Stimulated activated CD4-positive, alpha-beta T cell treated with anti-CD3 and anti-CD28 coated beads, Interleukin-12 subunit alpha, Interleukin-12 subunit beta, amount 100 ng/mL, for 24 hours (primary cell): ENCODE data around the gene IGFBP3.

Experiments
- DNase-seq, 2 experiments: peaks; one replicate each; pipeline ENCODE4 v3.0.0-alpha.2; 2020; ENCODE audit warnings: low read depth in 2 of 2

The IGFBP3 gene

GRCh38 chr7:45891462-45892402 lies 29.3 kb downstream of the IGFBP3 start:
- DNase-seq, result no peak

GRCh38 chr7:45890902-45891461 lies 30.1 kb downstream of the IGFBP3 start:
- no peak for DNase-seq

DNA sequence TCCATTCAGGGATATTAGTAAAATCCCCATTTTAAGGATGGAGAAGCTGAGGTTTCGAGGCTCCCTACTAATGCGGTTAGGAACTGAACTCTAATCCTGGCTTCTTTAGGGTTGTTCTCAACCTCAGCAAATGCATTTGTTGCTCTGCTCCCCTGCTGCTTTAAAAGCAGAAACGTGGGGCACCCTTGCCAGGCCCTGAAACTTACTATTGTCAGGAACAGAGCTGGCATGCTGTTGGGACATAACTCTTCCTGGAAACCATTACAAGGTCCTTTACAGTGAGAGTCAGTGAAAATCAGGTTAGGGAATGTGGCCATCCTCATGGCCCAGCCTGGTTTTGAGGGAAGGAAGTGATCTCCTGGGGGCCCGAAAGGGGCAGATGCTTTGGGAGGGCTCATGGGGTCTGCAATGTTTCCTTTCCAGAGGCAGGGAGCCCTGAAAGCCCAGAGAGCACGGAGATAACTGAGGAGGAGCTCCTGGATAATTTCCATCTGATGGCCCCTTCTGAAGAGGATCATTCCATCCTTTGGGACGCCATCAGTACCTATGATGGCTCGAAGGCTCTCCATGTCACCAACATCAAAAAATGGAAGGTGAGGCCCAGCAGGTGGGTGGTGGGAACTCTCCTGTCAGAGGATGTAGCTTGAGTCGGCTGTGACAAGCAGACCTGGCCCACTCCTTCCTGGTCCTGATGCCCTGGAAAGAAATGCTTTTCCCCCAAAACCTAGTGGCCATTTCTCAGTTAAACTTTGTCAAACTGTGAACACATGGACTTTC lies 30.8 kb downstream of the IGFBP3 start:
- no peak for DNase-seq

DNA sequence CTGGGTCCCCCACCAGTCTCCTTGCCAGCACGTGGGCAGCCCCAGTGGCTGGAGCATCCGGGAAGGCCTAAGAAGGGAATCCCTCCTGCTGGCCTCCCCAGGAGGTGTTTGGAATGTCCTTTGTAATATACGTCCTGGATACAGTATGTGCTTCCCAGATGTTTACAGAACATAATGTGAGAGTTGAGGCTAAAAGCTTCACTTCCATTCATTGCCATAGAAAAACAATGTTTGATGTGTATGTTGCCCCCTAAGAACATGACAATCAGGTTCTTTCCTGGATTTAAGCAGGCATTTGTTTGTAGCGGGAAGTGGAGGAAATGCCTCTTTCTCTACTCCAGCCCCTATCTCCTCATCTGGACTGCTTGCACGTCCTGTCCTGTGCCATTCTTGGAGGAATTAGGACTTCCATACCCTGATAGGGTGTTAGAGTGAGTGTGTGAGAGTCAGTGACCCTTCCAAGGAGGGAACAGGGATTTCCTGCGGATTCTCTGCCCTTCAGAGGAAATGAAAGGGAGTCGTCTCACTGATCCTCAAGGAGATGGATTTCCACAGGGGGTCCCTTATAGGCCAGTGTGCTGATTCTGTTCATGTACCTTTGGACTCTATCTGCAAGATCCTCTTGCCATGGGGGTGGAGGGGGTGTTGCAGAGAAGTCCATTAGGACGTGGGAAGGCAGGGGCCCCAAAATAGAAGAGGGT lies 31.6 kb downstream of the IGFBP3 start:
- no peak for DNase-seq

GRCh38 chr7:45888993-45889366 lies 32.1 kb downstream of the IGFBP3 start:
- DNase-seq, result no peak

- no peak for DNase-seq
These were observed 32.7 kb downstream of the IGFBP3 start, which contains the start of gene IGFBP1 for GRCh38 chr7:45888185-45888992. TSS of gene IGFBP1 (plus strand) at chr7:45888488. CDS start at chr7:45888653, 165 bp downstream.

GRCh38 chr7:45886931-45887667 lies 34.0 kb downstream of the IGFBP3 start:
- DNase-seq, result no peak

DNA sequence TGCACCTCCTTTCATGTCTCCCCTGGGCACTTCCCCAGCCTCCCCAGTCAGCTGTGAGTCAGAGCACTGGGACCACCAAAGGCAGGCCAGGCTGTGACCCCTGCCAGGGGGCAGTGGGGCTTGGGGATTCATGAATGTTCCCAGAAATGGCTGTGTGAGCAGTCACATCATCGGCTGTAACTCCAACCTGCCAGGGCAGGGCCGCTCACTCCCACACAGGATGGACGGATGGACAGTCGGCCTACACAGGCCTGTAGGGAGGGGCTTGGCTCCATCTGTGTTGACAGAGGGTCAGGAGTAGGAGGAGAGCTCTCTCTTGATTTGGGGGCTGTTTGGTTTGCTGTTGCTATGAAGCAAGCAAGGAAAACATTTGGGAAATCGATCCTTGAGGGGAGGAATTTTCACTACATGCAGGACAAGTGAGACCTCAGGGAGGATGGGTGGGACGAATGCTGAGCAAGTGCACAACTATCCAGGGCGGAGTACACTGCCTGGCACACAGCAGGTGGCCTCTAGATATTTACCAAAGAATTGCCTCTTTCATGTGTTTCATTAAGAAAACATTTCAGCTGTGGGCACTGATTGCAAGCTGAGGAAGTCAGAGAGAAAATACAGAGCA lies 35.7 kb downstream of the IGFBP3 start:
- no peak for DNase-seq

DNA sequence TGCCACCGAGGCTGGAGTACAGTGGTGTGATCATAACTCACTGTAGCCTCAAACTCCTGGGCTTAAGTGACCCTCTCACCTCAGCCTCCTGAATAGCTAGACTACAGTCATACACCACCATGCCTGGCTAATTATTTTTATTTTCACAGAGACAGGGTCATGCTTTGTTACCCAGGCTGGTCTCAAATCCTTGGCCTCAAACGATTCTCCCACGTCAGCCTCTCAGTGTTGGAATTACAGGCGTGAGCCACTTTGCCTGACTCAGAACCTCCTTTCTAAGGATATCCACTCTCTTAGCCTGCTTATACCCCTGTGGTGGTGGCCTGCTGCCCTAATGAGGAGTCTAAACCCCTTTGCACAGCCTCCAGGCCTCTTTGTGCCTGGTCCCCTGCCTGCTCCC lies 36.9 kb downstream of the IGFBP3 start:
- DNase-seq, result no peak

DNA sequence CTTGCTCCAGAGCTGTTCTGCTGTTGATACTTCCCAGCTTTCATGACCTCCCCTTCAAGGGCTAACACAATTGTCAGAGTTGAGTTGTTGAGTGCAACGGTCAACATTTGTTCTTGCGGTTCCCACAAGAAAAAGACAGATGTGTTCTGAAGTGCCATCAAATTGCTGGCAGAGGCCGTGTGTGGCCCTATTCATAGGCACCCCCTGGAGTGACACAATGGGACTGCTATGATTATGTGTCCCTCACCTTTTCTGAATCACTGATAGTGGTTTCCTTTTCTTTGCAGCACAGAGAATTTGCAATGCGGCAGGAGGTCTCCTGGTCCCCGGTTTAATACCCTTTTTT lies 38.6 kb downstream of the IGFBP3 start:
- DNase-seq, result no peak

GRCh38 chr7:45881759-45882464 lies 39.2 kb downstream of the IGFBP3 start:
- no peak for DNase-seq

- DNase-seq, result no peak
These were observed 39.8 kb downstream of the IGFBP3 start for GRCh38 chr7:45881280-45881758.

DNA sequence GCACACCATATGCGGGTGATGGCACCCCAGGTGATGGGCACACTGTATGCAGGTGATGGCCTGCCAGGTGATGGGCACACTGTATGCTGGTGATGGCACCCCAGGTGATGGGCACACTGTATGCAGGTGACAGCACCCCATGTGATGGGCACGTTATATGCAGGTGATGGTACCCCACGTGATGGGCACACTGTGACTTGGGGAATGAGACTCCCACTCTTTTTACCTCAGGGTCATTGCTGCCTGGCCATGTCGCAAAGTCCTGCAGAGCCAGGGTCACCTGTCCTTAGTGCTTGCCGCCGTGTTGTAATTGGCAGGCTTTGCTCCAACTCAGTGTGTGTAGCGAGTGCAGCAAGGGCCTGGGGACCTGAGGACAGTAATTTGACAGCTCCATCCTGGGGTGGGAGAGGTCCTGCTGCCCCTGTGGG lies 40.6 kb downstream of the IGFBP3 start:
- no peak for DNase-seq

DNA sequence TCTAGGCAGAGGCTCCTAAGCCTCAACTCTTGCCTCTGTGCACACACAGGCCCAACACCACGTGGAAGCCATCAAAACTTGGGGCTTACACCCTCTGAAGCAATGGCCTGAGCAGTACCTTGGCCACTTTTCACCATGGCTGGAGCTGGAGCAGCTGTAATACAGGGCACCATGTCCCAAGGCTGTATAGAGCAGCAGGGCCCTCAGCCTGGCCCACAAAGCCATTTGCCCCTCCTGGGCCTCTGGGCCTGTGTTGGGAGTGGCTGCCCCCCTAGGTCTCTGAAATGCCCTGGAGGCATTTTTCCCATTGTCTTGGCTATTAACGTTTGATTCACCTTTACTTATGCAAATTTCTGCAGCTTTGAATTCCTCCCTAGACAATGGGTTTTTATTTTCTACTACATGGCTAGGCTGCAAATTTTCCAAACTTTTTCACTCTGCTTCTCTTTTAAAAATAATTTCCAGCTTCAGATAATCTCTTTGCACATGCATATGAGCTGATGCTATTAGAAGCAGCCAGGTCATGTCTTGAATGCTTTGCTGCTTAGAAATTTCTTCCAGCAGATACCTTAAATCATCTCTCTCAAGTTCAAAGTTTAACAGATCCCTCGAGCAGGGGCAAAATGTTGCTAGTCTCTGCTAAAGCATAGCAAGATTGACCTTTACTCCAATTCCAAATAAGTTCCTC lies 42.5 kb downstream of the IGFBP3 start:
- DNase-seq, result no peak

DNA sequence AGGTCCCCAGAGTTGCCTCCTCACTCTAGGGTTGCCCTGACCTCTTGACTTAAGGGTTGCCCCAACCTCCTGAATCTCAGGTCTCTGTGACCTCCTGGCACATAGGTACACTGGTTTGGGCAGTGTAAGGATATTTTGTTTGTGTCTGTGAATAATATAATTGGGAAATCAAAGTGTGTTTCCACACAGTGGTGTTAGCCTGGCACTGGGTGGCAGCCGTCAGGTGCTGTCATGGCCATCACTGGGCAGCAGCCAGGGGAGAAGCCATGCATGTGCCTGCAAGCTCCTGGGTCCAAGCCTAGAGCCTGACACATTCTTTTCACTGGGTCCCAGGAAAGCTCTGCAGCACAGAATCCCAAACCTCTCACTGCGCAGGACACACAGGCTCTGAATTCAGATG lies 44.6 kb downstream of the IGFBP3 start:
- DNase-seq, result no peak

- DNase-seq, result no peak
These were observed 46.5 kb downstream of the IGFBP3 start for GRCh38 chr7:45874408-45875131.

DNA sequence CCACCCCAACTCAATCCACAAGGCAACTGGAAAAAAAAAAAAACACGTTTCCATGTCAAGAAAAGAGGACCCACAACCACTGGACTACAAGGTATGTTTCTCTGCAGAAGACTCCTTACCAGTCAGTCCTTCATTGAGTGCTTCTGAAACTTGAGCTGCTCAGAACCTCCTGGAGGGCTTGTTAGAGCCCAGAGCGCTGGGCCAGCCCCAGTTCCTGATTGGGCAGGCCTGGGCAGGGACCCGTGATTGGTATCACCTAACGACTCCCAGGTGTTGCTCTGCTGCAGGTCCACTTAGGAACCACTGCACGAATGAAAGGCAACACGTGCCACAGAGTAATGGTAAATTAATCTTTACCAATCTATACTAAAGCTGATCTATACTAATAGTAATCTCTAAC lies 47.7 kb downstream of the IGFBP3 start:
- no peak for DNase-seq

- DNase-seq, result no peak
These were observed 48.1 kb downstream of the IGFBP3 start, which contains the start of gene CCDC201 for GRCh38 chr7:45873035-45873354. TSS of gene CCDC201 (minus strand) at chr7:45873082. CDS start at chr7:45873007, 75 bp downstream.
